Measurements from ENCODE around the gene MEST.

- no peak for TF ChIP-seq CTCF (IDR thresholded peaks at IDR 0.05)
- TF ChIP-seq POLR2A (IDR thresholded peaks at IDR 0.05) = no peak
Observed at GRCh38 chr7:130515315-130516040, 23.6 kb downstream of the MEST start.
